GM21576 (cell line): ENCODE measurements around the gene TMEM9.
A peak's percentile ranks its signal among the peaks of the same experiment; 100 is the strongest.

Experiments
- ATAC-seq: cut with Tn5 transposase; IDR thresholded peaks from one replicate; pipeline ENCODE4 v1.9.1; 2021; ENCODE audit warnings: mild to moderate bottlenecking, moderate library complexity; ENCODE audit not compliant: unreplicated experiment

Gene TMEM9

GRCh38 chr1:201154389-201155165 is at the start of gene TMEM9:
Gene TMEM9 (minus strand): TSS chr1:201154474. CDS start chr1:201153923, 551 bp downstream.
- peak; percentile 98 for ATAC-seq

GRCh38 chr1:201198598-201198997 is 44.3 kb upstream of the TMEM9 start:
- ATAC-seq: no peak

- no peak for ATAC-seq
Observed at GRCh38 chr1:201194046-201194445, 39.8 kb upstream of the TMEM9 start.

GRCh38 chr1:201192261-201192788 is 38.1 kb upstream of the TMEM9 start:
- no peak for ATAC-seq

GRCh38 chr1:201191653-201192260 is 37.5 kb upstream of the TMEM9 start:
- no peak for ATAC-seq

GRCh38 chr1:201190624-201191051 is 36.4 kb upstream of the TMEM9 start, which contains the start of gene IGFN1:
Gene IGFN1 (plus strand): TSS chr1:201190824. CDS start chr1:201193294, 2,470 bp downstream.
- no peak for ATAC-seq

- no peak for ATAC-seq
Observed at GRCh38 chr1:201190005-201190404, 35.7 kb upstream of the TMEM9 start.

- ATAC-seq: no peak
Observed at GRCh38 chr1:201189085-201189484, 34.8 kb upstream of the TMEM9 start.

GRCh38 chr1:201186192-201186591 is 31.9 kb upstream of the TMEM9 start:
- no peak for ATAC-seq

GRCh38 chr1:201185527-201186128 is 31.4 kb upstream of the TMEM9 start:
- no peak for ATAC-seq

GRCh38 chr1:201185123-201185453 is 30.8 kb upstream of the TMEM9 start:
- ATAC-seq: no peak

GRCh38 chr1:201184307-201185122 is 30.2 kb upstream of the TMEM9 start:
- no peak for ATAC-seq

GRCh38 chr1:201183753-201184152 is 29.5 kb upstream of the TMEM9 start:
- no peak for ATAC-seq

- ATAC-seq: no peak
Observed at GRCh38 chr1:201183209-201183608, 28.9 kb upstream of the TMEM9 start.

- ATAC-seq: no peak
Observed at GRCh38 chr1:201181726-201182125, 27.5 kb upstream of the TMEM9 start.

- no peak for ATAC-seq
Observed at GRCh38 chr1:201181323-201181722, 27.0 kb upstream of the TMEM9 start.

- ATAC-seq: no peak
Observed at GRCh38 chr1:201180901-201181300, 26.6 kb upstream of the TMEM9 start.

- no peak for ATAC-seq
Observed at GRCh38 chr1:201180141-201180540, 25.9 kb upstream of the TMEM9 start.

- no peak for ATAC-seq
Observed at GRCh38 chr1:201178718-201179117, 24.4 kb upstream of the TMEM9 start.

- ATAC-seq: no peak
Observed at GRCh38 chr1:201176940-201177339, 22.7 kb upstream of the TMEM9 start.
